DMS114 treated with DMSO at 0.1 percent for 48 hours (cell line): Measurements from ENCODE around the gene TOMM20.
A peak's percentile ranks its signal among the peaks of the same experiment; 100 is the strongest.
"Not testable (repeated sequence)": the region's sequence is repeated elsewhere in the genome, so short reads cannot be mapped to it uniquely, and the experiment has no call there.

Experiments used
- DNase-seq: peaks from one replicate; lab custom pipeline; 2025; ENCODE audit not compliant: unreplicated experiment; lab: John Stamatoyannopoulos, UW

The TOMM20 gene

GRCh38 chr1:235105051-235106043 lies 23.3 kb downstream of the TOMM20 start:
- no peak for DNase-seq

DNA sequence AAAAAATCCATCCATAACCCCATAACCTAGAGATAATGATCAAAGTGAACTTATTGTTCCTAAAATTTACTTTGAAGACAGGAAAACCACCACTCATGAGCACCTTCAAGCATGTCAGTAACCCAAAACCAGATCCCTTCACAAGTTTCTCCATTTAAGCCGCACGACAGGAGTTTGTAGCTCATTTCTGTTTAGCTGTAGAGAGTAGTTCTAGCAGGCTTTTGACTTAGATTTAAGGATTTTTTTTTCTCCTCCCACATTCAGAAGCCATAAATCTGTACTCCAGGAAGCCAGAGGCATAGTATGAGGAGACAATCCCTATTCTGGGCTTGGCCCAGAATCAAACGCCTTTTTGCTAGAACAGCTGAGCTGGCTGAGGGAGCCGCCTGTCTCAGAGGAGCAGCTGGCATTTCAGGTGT lies 25.6 kb downstream of the TOMM20 start:
- no peak for DNase-seq

DNA sequence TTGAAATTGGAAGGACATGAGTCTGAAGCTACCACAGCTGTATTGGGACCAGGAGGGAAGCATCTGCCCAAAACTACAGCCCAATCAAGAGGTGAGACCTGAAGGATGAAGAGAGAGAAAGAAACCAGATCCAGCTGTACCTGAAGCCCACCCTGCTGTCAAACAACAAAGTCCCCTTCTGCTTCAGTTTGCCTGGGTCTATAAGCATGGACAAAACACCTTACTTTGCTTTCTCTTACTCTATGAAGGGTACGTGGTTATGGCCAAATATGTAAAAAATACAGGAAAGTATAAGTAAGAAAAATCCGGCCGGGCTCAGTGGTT lies 26.4 kb downstream of the TOMM20 start:
- DNase-seq: no peak

GRCh38 chr1:235101558-235102258 lies 26.9 kb downstream of the TOMM20 start:
- DNase-seq: no peak

DNA sequence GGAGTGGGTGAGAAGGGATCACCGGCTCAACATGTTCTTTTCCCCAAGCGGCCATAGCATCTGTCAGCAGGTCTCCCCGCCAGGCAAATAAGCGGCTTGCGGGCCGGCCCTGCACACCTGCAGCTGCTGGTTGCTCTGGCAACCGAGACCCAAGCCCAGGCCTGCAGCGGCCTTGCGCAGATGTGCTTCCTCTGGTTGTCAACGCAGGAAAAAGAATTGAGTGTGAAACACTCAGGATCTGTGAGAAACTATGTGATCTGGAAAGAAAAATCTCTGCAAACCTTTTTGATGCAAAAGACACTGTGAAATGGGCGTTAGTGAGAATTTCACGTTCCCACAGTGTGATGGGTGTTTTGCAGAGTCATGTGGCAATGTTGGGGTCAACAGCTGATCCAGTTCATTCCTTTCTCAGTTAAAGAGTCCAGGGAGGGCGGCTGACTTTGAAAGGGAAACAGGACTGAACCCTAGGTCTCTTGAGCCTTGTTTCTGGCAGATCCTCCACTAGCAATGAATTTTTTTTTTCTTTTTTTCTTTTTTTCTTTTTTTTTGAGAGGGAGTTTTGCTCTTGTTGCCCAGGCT lies 28.4 kb downstream of the TOMM20 start:
- no peak for DNase-seq

- no peak for DNase-seq
Measured at GRCh38 chr1:235098991-235099390, 29.6 kb downstream of the TOMM20 start.

GRCh38 chr1:235098547-235098946 lies 30.1 kb downstream of the TOMM20 start:
- no peak for DNase-seq

GRCh38 chr1:235097501-235097900 lies 31.1 kb downstream of the TOMM20 start:
- not testable (repeated sequence) for DNase-seq

- no peak for DNase-seq
Measured at GRCh38 chr1:235095938-235096562, 32.6 kb downstream of the TOMM20 start.

- DNase-seq: no peak
Measured at GRCh38 chr1:235093696-235094592, 34.7 kb downstream of the TOMM20 start.

- DNase-seq: peak; percentile 54
Measured at GRCh38 chr1:235093013-235093695, 35.5 kb downstream of the TOMM20 start.

- not testable (repeated sequence) for DNase-seq
Measured at GRCh38 chr1:235092415-235092814, 36.2 kb downstream of the TOMM20 start.

GRCh38 chr1:235092045-235092406 lies 36.6 kb downstream of the TOMM20 start:
- DNase-seq: not testable (repeated sequence)

GRCh38 chr1:235091319-235092044 lies 37.2 kb downstream of the TOMM20 start:
- DNase-seq: not testable (repeated sequence)

- DNase-seq: no peak
Measured at GRCh38 chr1:235090406-235091069, 38.1 kb downstream of the TOMM20 start.

- DNase-seq: no peak
Measured at GRCh38 chr1:235088907-235089306, 39.7 kb downstream of the TOMM20 start.

GRCh38 chr1:235088430-235088829 lies 40.2 kb downstream of the TOMM20 start:
- no peak for DNase-seq

GRCh38 chr1:235087906-235088305 lies 40.7 kb downstream of the TOMM20 start:
- no peak for DNase-seq
